ENCODE data around the gene ZNF600.
A peak's percentile ranks its signal among the peaks of the same experiment; 100 is the strongest.
"Not testable (repeated sequence)": the region's sequence is repeated elsewhere in the genome, so short reads cannot be mapped to it uniquely, and the experiment has no call there.

Gene ZNF600

GRCh38 chr19:52734331-52734892 is 52.2 kb downstream of the ZNF600 start:
- H3K4me3 ChIP-seq (ENCODE audit: low read depth, low read length), result peak overlapping the region; percentile 79
- TF ChIP-seq CTCF (IDR thresholded peaks at IDR 0.05; ENCODE audit: control insufficient read depth, extremely low read depth, insufficient read depth), result no peak
- DNase-seq (ENCODE audit: low read depth), result no peak

GRCh38 chr19:52726051-52726450 is 60.5 kb downstream of the ZNF600 start:
- not testable (repeated sequence) for DNase-seq (ENCODE audit: low read depth)

GRCh38 chr19:52725528-52725961 is 61.0 kb downstream of the ZNF600 start:
- no peak overlapping the region for H3K4me3 ChIP-seq (ENCODE audit: low read depth, low read length)
- no peak for DNase-seq (ENCODE audit: low read depth)
- no peak for TF ChIP-seq CTCF (IDR thresholded peaks at IDR 0.05; ENCODE audit: control insufficient read depth, extremely low read depth, insufficient read depth)

More at GRCh38 chr19:52726051-52726450, 60.5 kb downstream of the ZNF600 start:
- not testable (repeated sequence) for H3K4me3 ChIP-seq (ENCODE audit: low read depth, low read length)

- no peak overlapping the region for H3K4me3 ChIP-seq (ENCODE audit: low read depth, low read length)
- TF ChIP-seq CTCF (IDR thresholded peaks at IDR 0.05; ENCODE audit: control insufficient read depth, extremely low read depth, insufficient read depth), result no peak
- DNase-seq (ENCODE audit: low read depth), result no peak
Observed at GRCh38 chr19:52724701-52725514, 61.7 kb downstream of the ZNF600 start.

- DNase-seq (ENCODE audit: low read depth); H3K4me3 ChIP-seq (ENCODE audit: low read depth, low read length): not testable (repeated sequence)
Observed at GRCh38 chr19:52723907-52724598, 62.5 kb downstream of the ZNF600 start.

GRCh38 chr19:52722062-52723003 is 64.3 kb downstream of the ZNF600 start:
- DNase-seq (ENCODE audit: low read depth), result no peak
- no peak overlapping the region for H3K4me3 ChIP-seq (ENCODE audit: low read depth, low read length)
- no peak for TF ChIP-seq CTCF (IDR thresholded peaks at IDR 0.05; ENCODE audit: control insufficient read depth, extremely low read depth, insufficient read depth)

GRCh38 chr19:52720541-52720940 is 66.0 kb downstream of the ZNF600 start:
- not testable (repeated sequence) for DNase-seq (ENCODE audit: low read depth); H3K4me3 ChIP-seq (ENCODE audit: low read depth, low read length)

- no peak for TF ChIP-seq CTCF (IDR thresholded peaks at IDR 0.05; ENCODE audit: control insufficient read depth, extremely low read depth, insufficient read depth)
- no peak for DNase-seq (ENCODE audit: low read depth)
- H3K4me3 ChIP-seq (ENCODE audit: low read depth, low read length), result no peak overlapping the region
Observed at GRCh38 chr19:52716522-52716921, 70.1 kb downstream of the ZNF600 start.

- not testable (repeated sequence) for H3K4me3 ChIP-seq (ENCODE audit: low read depth, low read length); DNase-seq (ENCODE audit: low read depth)
Observed at GRCh38 chr19:52715902-52716301, 70.7 kb downstream of the ZNF600 start.

GRCh38 chr19:52715330-52715729 is 71.3 kb downstream of the ZNF600 start:
- H3K4me3 ChIP-seq (ENCODE audit: low read depth, low read length); DNase-seq (ENCODE audit: low read depth): not testable (repeated sequence)
